Activated T-cell treated with anti-CD3 and anti-CD28 coated beads for 1 hour (primary cell): ENCODE results near the gene FBXO36.
"Not testable (repeated sequence)": the region's sequence is repeated elsewhere in the genome, so short reads cannot be mapped to it uniquely, and the experiment has no call there.

Experiments
- DNase-seq: peaks from one replicate; pipeline ENCODE4 v3.0.0-alpha.2; 2020; ENCODE audit warnings: low read depth

The FBXO36 gene

DNA sequence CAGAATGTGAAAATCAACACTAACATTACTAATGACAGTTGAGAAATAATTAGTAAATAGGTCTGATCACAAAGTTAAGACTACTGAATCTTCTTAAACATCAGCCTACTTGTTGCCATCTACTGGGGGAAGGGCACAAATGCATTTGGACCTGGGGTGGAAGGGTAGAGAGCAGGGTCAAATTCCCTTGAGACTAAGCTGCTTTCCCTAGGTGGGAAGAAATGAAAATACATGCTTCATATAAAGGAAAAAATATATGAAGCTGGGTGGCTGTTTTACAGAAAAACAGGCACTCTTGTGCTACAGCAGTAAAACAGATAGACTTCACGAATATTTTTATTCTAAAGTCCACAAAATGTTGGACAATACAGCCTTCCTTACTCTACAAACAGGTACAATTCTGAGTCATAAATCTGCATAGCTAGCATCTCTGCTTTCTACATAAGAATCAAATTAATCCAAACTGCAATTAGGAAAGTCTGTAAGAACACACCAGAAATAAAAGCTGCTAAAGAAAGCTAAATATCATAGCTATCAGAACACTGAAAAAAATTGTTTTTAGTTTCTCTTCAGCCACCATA, 11.4 kb upstream of the FBXO36 start:
- no peak for DNase-seq

DNA sequence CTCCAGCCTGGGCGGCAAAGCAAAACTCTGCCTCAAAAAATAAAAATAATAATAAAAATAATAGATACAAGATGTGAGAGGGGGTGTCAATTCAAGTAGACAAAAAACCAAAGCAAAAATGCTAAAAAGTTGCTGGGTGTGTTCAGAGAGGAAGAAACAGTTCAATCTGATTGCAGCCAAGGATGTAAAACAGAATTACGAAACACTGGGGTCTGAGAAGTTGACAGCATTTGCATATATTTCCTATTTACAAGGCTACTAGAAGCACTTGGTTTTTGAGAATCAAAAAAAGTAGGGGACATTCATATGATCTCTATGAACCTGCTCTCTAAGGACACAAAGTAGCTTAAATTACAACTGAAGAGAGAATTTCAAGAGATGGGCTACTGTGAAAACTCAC, 8.1 kb upstream of the FBXO36 start:
- no peak for DNase-seq

DNA sequence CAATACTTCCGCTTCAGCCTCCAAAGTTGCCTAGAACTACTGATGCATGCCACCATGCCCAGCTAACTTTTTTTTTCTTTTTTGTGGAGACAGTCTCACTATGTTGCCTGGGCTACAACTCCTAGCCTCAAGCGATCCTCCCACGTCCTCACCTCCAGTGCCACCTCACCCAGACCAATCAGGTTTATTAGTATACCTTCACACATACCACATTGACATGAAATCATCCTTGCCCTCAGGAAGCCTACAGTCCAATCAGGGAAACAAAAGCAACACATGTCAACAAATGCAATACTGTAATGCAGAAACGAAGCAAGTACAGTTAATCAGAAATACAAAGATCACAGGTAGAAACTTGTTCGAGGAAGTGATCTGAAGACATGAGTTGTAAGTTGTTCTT, 4.5 kb upstream of the FBXO36 start:
- no peak for DNase-seq

DNA sequence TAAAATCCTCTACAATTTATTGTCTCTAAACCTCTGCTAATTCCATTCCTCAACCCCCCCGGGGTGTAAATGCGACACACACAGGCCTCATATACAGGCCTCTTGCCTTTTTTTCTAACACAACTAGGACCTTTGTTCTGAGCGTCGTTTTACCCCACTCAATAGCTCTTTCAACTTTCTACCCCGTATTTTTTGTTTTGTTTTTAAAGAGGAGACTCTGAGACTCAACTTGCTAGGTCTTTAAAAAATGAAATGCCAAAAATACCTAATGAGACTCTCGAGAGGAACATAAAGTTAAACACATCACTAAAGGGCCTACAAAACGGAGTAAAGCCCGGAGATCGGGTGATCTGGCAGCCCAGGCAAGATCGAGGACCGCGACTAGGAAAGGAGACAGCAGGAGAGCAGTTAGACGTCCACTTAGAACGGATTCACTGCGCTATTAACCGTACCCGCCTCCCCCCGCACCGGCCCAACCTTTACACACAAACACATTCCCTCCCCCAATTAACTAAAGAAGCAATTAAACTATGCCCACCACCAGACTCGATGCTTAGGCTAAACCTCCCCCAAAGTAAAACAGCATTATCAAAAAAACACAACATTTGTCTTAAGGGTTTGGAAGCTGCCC, 2.2 kb upstream of the FBXO36 start:
- peak; percentile 24 for DNase-seq

DNA sequence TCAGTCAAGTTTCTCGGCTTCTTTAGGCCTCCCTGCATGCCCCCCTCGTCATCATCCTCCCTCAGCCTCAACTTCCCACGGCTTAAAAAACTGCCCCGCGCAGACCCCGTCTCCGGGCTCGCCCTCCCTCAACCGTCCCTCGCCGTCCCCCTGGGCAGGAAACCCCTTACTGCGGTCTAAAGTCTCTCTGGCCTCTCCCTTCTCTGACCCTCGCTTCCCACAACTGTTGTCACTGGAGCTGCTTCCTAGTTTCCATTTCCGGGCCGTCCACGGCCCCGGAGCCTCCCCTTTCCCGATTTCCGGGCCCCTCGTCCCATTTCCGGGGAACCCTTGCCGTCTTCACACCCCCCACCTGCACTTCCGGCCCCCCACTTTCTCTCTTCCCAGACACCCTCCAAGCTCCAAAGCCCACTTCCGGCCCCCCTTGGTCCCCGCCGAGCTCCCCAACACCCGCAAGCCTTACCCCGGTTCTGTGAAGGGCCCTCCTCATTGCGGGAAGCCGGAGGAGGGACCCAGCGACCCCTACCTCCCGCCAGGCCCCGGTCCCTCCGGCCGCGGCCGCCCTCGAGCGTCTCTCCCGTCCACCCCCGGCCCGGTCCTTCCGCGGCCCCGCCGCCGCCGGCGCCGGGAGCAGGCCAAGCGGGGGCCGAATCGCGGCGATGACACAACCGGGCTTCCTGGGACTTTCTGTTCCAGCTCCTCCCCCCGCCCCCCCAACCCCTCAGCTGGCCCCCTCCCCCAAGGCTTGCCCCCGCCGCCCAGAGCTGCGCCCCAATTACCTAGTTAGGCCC, 1.0 kb upstream of the FBXO36 start:
- DNase-seq, result peak; percentile 42

DNA sequence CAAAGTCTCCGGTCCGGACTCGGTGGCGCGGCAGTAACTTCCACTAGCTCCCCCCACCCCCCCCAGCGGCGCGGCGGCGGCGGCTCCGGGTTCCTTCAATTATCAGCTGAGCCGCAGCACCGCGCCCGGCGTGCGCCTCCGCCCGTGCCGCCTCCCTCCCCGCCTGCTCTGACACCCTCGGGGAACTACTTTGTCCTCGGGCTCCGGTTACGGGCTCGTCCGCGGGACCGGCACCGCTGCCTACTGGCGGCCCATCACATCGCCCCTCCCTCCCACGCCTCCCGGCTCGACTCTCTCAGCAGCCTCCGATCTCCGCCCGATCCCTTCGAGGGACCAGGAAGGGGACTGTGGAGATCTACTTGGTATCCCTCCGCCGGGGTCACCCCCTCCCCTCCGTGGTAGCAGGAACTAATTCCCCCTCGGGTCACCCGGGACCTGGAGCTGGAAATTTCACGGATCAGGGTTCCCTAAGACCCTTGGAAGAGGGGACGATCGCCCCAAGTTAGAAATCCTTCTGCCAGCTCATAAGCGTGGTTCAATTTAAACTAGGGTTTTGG, 333 bp upstream of the FBXO36 start, which contains the start of gene TRIP12:
TRIP12 (minus strand) TSS at position 118 of the 557 bp plus-strand sequence. CDS start 41,930 bp downstream, outside the sequence.
- DNase-seq, result peak; percentile 80

DNA sequence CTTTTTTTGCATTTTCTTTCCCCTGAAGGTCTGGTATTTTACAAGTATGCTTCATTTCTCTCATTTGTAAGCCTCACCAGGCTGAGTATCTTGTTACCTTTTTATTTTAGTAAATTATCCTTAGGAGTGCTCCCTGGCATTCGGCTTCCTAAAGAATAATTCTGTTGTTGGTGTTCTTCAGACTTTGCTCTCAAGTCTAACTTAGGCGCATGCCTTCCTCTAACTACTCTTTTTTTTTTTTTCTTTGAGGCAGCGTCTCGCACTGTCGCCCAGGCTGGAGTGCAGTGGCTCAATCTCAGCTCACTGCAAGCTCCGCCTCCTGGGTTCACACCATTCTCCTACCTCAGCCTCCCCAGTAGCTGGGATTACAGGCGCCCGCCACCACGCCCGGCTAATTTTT, 2.2 kb downstream of the FBXO36 start:
- not testable (repeated sequence) for DNase-seq

DNA sequence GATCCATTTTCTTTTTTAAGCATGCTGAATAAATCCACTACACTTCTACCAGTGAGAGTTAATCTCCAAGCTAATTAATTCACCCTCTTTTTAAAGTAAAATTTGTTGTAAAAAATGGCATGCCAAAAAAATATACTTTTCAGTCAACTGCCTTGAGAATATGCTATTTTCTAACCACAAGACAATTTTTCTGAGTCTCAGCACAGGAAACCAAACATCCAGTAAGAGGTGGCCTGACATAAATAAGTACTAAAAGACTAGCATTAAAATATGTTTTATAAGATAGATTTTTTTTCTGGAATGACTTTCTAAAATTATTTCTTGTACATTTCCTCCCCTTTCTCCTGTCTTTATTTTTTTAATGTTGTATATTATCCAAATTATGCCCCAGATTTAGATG, 2.9 kb downstream of the FBXO36 start:
- no peak for DNase-seq

DNA sequence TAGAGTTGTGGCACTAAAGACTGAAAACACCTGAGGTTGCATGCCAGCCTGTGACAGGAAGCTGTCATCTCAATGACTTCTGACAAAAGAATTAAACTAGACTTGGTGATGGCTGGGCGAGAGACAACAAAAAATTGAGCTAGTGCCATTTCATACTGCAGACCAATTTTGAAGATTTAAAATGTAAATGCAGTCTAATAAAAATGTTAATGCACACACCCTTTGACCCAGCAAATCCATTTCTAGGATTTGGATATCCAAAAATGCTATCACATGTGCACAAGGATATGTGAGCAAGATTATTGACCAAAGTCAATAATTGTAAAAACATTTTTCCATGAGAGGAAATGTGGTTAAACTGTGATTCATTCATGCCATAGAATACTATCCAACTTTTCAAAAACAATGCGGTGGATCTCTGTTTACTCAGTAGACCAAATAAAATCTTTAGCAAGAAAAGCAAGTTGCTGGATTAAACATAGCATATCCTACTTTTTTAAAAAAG, 5.6 kb downstream of the FBXO36 start:
- DNase-seq, result no peak

DNA sequence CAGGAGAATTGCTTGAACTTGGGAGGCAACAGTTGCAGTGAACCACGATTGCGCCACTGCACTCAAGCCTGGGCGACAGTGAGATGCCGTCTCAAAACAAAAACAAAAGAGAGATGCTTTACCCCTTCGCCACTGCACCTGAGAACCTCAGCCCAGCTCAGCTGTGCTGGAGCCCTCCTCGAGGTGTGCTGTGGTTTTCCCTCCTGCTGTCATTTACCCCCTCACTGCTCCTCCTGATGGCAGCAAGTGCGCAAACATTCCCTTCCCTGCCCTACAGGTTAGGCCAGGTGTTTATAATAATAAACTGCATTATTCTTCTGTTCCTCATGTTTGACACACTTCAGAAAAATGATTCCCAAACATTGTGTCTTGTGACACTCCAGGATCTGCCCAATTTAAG, 8.4 kb downstream of the FBXO36 start:
- DNase-seq, result no peak

DNA sequence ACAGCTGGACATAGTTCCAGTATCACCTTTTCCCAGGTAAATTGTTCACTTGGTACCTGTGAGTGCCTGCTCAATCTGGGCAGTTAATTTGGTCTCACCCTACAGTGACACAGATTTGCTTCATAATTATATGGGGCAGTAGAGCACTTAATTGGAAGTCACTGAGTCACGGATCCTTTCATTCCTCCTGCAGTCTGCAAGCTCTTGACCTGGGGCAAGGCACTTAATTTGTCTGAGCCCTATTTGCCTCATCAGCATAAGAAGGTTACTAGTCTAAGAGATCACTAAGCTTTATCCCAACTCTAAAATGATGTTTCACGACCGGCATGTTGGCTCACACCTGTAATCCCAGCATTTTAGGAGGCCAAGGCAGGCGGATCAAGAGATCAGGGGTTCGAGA, 8.9 kb downstream of the FBXO36 start:
- no peak for DNase-seq

DNA sequence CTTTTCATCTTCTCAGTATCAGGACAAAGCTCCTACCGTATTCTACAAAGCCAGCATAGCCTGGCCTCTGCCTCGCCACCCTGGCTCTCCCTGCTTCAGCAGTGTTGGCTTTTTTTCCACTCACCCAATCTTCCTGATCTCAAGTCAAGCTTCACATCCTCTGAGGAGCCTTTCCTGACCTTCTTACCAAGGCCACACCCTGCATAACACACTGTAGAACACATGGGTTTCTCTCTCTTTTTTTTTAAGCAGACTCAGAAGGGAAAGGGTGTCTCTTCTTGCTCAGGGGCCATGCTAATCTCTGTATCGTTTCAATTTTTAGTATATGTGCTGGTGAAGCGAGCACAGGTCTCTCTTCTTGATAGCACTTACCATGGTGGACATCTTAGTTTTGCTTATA, 15.2 kb downstream of the FBXO36 start:
- DNase-seq, result no peak

DNA sequence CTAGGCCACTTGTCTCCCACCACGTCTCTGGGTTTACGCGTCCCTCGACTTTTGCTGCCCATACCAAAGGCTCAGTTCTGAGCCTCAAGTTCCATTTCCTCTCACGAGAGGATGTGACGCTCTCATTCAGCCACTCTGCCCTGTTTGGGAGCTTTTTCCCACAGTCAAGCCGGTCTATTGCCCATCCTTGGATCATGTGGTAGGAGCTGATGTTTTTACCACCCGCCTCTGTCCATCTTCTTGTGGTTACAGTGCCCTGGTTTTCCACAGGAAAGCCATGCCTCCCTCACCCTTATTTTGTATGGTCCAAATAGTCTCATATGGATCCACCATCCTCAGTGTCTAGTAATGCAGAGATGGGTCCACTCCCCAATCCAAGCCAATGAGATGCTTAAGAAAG, 20.4 kb downstream of the FBXO36 start:
- no peak for DNase-seq

DNA sequence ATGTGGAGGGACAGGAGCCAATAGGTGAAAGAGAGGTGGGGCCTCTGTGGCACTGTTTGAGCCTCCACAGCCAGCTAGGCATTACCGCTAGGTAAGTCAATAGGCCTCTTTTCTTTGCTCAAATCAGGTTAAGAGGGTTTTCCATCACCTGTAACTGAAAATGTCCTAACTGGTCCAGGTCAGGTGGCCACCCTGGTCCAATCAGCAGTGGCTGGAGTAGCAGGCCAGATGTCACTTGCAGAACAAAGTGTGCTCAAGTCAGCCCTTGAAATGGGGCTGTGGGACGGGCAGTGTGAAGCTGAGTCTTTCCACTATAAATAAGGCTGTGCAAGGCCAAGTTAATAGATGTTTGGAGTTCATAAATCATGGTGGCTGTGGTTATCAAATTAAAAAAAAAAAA, 20.9 kb downstream of the FBXO36 start:
- no peak for DNase-seq

DNA sequence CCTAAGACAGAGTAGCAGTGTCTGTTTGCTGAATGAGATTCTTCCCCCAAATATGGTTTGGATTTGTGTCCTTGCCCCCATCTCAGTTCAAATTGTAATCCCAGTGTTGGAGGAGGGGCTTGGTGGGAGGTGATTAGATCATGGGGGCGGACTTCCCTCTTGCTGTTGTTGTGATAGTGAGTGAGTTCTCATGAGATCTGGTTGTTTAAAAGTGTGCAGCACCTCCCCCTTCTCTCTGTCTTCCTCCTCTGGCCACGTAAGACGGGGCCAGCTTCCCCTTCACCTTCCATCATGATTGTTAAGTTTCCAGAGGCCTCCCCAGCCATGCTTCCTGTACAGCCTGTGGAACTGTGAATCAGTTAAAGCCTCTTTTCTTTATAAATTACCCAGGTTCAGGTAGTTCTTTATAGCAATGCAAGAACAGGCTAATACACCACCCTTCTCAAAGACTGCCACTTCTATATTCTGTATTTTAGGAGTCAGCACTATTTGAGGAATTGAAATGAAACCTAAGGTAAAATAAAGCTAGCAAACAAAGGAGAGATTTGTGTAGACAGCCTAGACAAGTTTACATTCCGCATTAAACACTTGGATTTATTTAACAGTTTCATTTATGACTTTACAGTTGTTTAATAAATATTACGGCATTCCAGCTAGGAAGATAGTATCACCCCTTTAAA, 21.6 kb downstream of the FBXO36 start:
- no peak for DNase-seq

DNA sequence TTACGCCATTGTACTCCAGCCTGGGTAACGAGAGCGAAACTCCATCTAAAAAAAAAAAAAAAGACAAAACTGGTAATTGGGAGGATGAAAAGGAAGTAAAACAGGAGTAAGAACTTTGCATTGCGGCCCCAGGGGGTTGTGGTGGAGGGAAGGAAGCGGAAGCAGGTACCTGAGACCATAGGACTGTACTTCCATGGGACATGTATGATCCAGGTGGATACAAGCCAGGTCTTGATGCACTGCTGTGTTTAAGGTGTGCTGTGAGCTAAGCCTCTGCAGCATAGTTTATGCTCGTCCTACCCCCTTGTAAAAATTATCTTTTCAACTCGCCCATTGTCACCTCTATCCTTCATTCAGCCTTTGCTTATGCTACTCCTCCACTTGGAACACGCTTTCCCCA, 23.7 kb downstream of the FBXO36 start:
- DNase-seq, result no peak

DNA sequence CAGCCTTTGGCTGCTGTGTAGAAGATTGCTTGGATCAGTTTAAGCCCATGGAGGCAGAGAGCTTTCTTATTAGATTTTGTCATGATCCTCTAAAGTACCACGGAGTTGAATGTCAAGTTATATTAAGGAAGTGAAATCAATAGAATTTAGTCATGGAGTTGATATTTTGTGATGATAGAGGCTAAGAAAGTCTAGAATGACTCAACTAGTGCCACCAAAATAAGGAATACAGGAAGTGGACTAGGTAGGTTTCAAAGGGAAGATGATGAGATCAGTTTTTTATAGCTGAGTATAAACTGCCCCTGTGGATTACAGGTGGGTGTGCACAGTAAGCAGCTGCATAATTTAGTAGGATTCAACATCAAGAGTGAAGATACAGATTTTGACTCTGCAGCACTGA, 25.2 kb downstream of the FBXO36 start:
- DNase-seq, result no peak

DNA sequence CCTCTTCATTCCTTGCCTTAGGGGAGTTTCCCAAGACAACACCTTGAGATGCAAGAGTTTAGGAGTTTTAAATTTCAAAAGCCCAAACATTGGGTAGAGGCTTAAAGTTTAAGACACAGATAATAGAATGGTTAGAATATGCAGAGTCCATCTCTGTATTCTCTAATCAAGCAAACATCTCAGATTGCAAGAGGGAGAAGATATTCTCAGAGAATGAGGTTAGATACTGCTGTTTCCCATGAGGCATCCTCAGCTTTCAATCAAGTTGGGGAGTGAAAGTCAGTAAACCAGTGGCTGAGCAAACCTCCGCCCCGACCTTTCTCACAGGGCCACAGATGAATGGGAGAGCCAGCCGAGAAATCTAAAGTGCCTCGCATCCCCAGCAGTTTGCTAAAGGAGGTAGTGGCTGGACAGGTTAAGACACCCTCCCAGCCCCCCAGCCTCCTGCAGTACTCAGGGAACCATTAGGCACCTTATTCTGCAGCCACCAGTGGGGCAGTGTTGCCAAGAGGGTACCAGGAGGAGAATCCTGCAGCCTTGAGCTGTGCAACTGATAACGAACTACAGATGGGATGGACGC, 30.0 kb downstream of the FBXO36 start:
- DNase-seq, result no peak

DNA sequence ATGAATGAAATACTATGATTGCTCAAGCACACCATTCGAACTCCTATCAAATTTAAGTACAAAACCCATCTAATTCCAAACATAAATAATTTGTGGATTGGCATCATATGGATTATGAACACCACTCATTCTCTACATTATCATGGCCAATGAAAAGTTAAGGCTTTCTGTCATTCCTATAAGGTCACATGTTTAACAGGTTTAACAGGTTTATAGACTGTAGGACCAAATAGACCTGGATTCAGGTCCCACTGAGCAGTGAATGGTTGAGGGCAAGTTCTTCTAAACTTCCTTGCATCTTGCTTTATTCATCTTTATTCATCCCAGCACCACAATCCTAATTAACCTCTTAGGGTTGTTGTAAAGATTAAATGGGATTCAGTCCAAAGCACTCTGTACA, 33.4 kb downstream of the FBXO36 start:
- DNase-seq, result no peak

DNA sequence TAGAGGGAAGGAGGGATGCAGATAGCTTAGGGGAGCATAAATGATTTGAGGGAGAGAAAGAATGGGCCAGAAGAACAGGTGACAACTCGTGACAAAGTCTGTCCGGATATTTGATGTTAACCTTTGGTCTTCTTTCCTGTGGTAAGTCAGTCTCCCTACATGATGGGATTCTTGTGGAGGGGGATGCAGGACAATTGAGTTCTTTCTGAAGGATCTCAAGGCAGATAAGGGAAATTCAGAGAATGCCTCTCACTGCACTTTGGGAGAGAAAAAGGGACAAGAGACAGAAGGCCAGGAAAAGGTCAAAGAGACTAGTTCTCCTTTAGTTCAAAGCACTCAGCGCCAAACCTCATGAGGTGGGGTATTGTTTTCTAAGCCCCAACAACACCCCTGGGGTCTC, 34.2 kb downstream of the FBXO36 start:
- DNase-seq, result no peak

DNA sequence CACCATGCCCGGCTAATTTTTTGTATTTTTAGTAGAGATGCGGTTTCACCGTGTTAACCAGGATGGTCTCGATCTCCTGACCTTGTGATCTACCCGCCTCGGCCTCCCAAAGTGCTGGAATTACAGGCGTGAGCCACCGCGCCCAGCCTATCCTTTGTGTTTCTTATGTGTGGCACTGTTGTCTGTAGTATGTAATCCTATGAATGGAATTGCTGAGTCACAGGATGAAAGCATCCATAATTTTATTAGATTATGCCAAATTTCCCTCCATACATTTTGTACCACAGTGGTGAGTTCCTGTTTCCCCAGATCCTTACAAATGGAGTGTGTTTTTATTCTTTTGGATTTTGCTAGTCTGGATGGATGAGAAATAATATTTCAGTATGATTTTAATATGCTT, 41.3 kb downstream of the FBXO36 start:
- DNase-seq, result not testable (repeated sequence)

DNA sequence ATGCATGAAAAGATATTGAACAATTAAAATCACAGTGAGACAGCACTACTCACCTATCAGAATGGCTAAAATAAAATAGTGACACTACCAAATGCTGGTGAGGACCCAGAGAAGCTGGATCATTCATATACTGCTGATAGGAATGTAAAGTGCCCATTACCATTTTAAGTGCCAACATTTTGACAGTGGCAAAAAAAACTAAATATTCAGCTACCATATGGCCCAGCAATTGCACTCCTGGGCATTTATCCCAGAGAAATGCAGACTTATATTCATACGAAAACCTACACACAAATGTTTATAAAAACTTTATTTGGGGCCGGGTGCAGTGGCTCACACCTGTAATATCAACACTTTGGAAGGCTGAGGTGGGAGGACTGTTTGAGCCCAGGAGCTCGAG, 47.6 kb downstream of the FBXO36 start:
- DNase-seq, result no peak
